Left colon (tissue), 2 donors: Measurements from ENCODE around the gene KDM5A. TPM values are rescaled to one million over a fixed set of nuclear protein-coding genes. Genes with fewer than 3 reads are reported as not detected.
"Not testable (repeated sequence)": the region's sequence is repeated elsewhere in the genome, so short reads cannot be mapped to it uniquely, and the experiment has no call there.

Source experiments
- ATAC-seq: fragments of 200-7000 bp; cut with Tn5 transposase; one replicate; pipeline ENCODE4 v1.9.1; 2020; ENCODE audit warnings: mild to moderate bottlenecking, moderate library complexity
- DNase-seq, 2 donors: peaks; one replicate each; pipeline ENCODE4 v3.0.0-alpha.2; 2020
- intact Hi-C, 2 donors: fragments of 100-400 bp; cut with DNase I in 1 of 2; cut with micrococcal nuclease in 1 of 2; formaldehyde crosslinking; loops; one replicate each; pipeline versions ENCODE4 v1.11.2 to v1.14.0; 2022; cut with DNase I, micrococcal nuclease
- total RNA-seq, 2 donors: library from RNA; stranded (reverse); fragmentation: NEBNext Ultra II Directional; extraction: Animal tissue kit (Norgen Biotek cat#: 25700); gene quantifications; one replicate each; pipeline ENCODE4 v1.2.1, GENCODE V29; 2021
- donor health status: DM: no; HTN: no; CAD: no.
- donor health status: DM: yes; HTN: yes; CAD: no.

The KDM5A gene
- total RNA-seq, 2 donors from 2014 or later: 48.7 to 63.5 TPM

- ATAC-seq, intact Hi-C loops, DNase-seq: not testable (repeated sequence)
These were observed 46.1 kb downstream of the KDM5A start for GRCh38 chr12:343036-343435.

DNA sequence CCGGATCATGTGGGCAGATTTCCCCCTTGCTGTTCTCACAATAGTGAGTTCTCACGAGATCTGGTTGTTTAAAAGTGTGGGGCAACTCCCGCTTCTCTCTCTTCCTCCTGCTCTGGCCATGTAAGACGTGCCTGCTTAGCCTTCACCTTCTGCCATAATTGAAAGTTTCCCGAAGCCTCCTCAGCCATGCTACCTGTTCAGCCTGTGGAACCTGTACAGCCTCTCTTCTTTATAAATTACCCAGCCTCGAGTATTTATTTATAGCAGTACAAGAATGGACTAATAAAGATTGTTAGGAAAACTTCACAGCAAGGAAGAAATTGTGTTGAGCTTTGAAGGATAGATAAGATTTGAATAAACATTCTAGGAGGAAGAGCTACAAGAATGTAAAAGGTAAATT, 52.1 kb downstream of the KDM5A start:
- intact Hi-C loops: no loop called here
- ATAC-seq: no peak
- DNase-seq: no peak

GRCh38 chr12:334125-334524, 55.0 kb downstream of the KDM5A start:
- no peak for DNase-seq
- no peak for ATAC-seq
- intact Hi-C loops: no loop called here

GRCh38 chr12:332581-333205, 56.4 kb downstream of the KDM5A start:
- DNase-seq (no peak), ATAC-seq (no peak)
- intact Hi-C loops: no loop called here

- intact Hi-C loops: no loop called here
- no peak for ATAC-seq
- DNase-seq: no peak
These were observed 57.8 kb downstream of the KDM5A start for GRCh38 chr12:331287-331686.

DNA sequence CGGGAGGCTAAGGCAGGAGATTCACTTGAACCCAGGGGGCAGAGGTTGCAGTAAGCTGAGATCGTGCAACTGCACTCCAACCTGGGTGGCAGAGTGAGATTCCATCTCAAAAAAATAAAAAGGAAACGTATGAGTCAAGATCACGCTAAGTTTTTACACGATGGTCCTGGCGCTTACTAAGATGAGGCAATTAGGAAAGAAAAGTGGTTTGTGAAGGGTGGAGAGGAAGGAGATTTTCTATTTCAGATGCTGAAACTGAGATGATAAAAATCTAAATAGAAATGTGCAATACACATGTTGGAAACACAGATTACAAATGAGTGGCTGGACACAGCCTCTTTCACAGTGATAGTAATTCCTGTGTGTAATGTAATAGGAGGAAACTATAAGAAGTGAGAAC, 63.2 kb downstream of the KDM5A start:
- no peak for DNase-seq
- intact Hi-C loops: no loop called here
- ATAC-seq: no peak

DNA sequence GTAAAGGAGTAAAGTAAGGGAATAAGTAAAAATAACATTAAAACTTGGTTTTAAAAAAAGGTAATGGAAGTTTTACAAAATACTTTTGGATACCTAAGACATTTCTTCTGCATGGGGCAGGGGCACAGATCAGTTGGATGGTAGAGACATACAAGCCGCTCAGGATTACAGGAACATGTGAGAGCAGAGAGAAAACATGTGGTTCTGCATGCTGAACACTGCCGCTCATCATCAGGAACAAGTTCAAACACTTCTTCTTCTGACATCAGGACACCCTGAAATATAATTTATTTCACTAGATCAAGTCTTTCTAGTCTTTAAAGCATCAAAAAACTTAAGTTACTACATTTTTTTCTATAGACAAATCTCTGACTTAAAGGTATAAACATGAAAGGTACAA, 65.6 kb downstream of the KDM5A start:
- intact Hi-C loops: no loop called here
- no peak for ATAC-seq

GRCh38 chr12:321606-322326, 67.4 kb downstream of the KDM5A start:
- DNase-seq (no peak), ATAC-seq (no peak)
- intact Hi-C loops: no loop called here

More for the DNA sequence above, 65.6 kb downstream of the KDM5A start:
- no peak for DNase-seq

- no peak for DNase-seq
- no peak for ATAC-seq
- intact Hi-C loops: no loop called here
These were observed 70.2 kb downstream of the KDM5A start for GRCh38 chr12:318759-319515.

GRCh38 chr12:308511-308910, 80.6 kb downstream of the KDM5A start:
- no peak for ATAC-seq
- DNase-seq: no peak
- intact Hi-C loops: no loop called here

- no peak for ATAC-seq
- intact Hi-C loops: no loop called here
These were observed 81.7 kb downstream of the KDM5A start for GRCh38 chr12:307406-307805.

DNA sequence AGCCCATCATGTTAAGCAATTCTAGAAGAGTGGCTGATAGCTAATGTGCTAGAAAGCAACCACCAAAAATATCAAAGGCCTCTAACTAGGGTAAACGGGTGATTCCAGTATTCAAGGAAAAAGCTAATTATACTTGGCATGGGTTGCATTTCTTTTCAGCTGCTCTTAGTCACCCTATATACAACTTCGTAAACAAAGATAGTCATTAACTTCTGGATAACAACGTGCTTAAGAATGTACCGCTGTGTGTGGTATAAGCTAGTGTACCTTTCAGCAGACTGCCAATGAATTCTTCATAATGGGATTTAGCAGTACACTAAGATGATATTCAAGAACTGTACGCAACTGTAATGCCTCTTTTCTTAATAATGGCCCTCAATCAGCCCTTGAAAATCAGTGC, 84.3 kb downstream of the KDM5A start:
- intact Hi-C loops: no loop called here
- ATAC-seq (peak; percentile 67), DNase-seq (no peak)

More at GRCh38 chr12:307406-307805, 81.7 kb downstream of the KDM5A start:
- DNase-seq: no peak

GRCh38 chr12:302766-303165, 86.4 kb downstream of the KDM5A start:
- DNase-seq, ATAC-seq, intact Hi-C loops: not testable (repeated sequence)

DNA sequence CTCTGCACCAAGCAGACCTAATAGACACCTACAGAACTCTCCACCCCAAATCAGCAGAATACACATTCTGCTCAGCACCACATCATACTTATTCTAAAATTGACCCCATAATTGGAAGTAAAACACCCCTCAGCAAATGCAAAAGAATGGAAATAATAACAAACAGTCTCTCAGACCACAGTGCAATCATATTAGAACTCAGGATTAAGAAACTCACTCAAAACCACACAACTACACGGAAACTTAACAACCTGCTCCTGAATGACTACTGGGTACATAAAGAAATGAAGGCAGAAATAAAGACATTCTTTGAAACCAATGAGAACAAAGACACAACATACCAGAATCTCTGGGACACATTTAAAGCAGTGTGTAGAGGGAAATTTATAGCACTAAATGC, 89.0 kb downstream of the KDM5A start:
- DNase-seq, ATAC-seq, intact Hi-C loops: not testable (repeated sequence)

DNA sequence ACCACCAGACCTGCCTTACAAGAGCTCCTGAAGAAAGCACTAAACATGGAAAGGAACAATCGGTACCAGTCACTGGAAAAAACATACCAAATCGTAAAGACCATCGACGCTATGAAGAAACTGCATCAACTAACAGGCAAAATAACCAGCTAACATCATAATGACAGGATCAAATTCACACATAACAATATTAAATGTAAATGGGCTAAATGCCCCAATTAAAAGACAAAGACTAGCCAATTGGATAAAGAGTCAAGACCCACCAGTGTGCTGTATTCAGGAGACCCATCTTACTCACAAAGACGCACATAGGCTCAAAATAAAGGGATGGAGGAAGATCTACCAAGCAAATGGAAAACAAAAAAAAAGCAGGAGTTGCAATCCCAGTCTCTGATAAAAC, 89.6 kb downstream of the KDM5A start:
- intact Hi-C loops, ATAC-seq, DNase-seq: not testable (repeated sequence)

- ATAC-seq, DNase-seq, intact Hi-C loops: not testable (repeated sequence)
These were observed 91.1 kb downstream of the KDM5A start for GRCh38 chr12:298059-298458.

DNA sequence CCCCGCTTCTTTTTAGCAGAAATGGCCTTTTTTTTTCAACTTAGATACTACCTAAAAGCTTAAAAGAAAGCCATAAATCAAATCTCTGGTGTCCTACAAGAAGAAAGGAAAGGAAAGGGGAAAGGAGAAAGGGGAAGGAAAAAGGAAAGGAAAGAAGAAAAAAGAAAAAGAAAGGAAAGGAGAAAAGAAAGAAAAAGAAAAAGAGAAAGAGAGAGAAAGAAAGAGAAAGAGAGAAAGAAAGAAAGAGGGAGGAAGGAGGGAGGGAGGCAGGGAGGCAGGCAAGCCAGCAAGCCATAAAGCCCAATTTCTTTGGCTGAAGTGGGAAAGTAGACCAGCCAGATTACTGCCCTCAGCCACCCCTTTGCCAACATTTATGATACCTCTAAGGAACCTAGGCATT, 94.0 kb downstream of the KDM5A start:
- intact Hi-C loops: no loop called here
- no peak for DNase-seq

GRCh38 chr12:293199-293598, 95.9 kb downstream of the KDM5A start:
- ATAC-seq (peak; percentile 26), DNase-seq (no peak)
- intact Hi-C loops: no loop called here

More for the DNA sequence above, 94.0 kb downstream of the KDM5A start:
- no peak for ATAC-seq

GRCh38 chr12:292186-292585, 96.9 kb downstream of the KDM5A start:
- intact Hi-C loops: no loop called here
- ATAC-seq (no peak), DNase-seq (no peak)
